BE2C (cell line): ENCODE measurements around the gene LTBP1.
A peak's percentile ranks its signal among the peaks of the same experiment; 100 is the strongest.
"Not testable (repeated sequence)": the region's sequence is repeated elsewhere in the genome, so short reads cannot be mapped to it uniquely, and the experiment has no call there.

Source experiments
- DNase-seq: peaks from one replicate; pipeline ENCODE4 v3.0.0-alpha.2; 2020
- H3K27me3 ChIP-seq: fragments of 250-450 bp; sonication (Bioruptor Pico); 2 replicates; pipeline ENCODE4 v1.5.1; 2020; ENCODE audit warnings: mild to moderate bottlenecking
- H3K36me3 ChIP-seq: fragments of 250-450 bp; sonication (Bioruptor Pico); 2 replicates; pipeline ENCODE4 v1.5.1; 2020; ENCODE audit warnings: mild to moderate bottlenecking
- H3K4me1 ChIP-seq: fragments of 250-450 bp; sonication (Bioruptor Pico); 2 replicates; pipeline ENCODE4 v1.5.1; 2020
- H3K4me3 ChIP-seq: 2 replicates; pipeline ENCODE4 v1.5.1; 2011; ENCODE audit warnings: low read depth, low read length
- H3K9me3 ChIP-seq: fragments of 250-450 bp; sonication (Bioruptor Pico); 2 replicates; pipeline ENCODE4 v1.5.1; 2020
- TF ChIP-seq, protein P1 (sequence below): IDR thresholded peaks from 2 replicates; pipeline ENCODE4 v1.5.1; 2012; ENCODE audit warnings: mild to moderate bottlenecking, low read depth, low read length

The LTBP1 gene

DNA sequence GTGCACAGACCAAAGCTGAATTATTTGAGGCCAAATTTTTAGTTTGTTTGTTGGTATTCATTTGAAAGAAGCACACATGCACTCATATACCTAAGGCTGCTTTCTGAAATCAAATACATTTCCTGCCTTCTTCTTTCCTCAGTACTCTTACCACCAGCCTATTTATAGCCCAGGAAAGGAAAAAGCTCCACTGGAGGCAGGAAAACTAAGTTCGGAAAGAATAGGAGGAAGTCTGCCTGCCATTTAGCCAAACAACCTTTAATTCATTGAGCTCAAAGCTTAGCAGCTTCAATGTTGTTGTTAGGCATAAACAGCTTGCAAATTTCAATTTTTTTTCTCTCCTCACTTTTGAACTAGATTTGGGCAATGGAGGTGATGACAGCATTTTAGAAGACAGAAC lies 489.3 kb downstream of the LTBP1 start:
- Histone ChIP-seq H3K36me3 (no peaks in the 10 kb centered on the region), H3K4me1 (no peaks in the 10 kb centered on the region), H3K9me3 (no peaks in the 10 kb centered on the region), H3K27me3 (peaks cover 35% of the 10 kb centered on the region), H3K4me3 (no peak overlapping the region)
- TF ChIP-seq, protein P1, sequence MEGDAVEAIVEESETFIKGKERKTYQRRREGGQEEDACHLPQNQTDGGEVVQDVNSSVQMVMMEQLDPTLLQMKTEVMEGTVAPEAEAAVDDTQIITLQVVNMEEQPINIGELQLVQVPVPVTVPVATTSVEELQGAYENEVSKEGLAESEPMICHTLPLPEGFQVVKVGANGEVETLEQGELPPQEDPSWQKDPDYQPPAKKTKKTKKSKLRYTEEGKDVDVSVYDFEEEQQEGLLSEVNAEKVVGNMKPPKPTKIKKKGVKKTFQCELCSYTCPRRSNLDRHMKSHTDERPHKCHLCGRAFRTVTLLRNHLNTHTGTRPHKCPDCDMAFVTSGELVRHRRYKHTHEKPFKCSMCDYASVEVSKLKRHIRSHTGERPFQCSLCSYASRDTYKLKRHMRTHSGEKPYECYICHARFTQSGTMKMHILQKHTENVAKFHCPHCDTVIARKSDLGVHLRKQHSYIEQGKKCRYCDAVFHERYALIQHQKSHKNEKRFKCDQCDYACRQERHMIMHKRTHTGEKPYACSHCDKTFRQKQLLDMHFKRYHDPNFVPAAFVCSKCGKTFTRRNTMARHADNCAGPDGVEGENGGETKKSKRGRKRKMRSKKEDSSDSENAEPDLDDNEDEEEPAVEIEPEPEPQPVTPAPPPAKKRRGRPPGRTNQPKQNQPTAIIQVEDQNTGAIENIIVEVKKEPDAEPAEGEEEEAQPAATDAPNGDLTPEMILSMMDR, result no peak
- no peak for DNase-seq

DNA sequence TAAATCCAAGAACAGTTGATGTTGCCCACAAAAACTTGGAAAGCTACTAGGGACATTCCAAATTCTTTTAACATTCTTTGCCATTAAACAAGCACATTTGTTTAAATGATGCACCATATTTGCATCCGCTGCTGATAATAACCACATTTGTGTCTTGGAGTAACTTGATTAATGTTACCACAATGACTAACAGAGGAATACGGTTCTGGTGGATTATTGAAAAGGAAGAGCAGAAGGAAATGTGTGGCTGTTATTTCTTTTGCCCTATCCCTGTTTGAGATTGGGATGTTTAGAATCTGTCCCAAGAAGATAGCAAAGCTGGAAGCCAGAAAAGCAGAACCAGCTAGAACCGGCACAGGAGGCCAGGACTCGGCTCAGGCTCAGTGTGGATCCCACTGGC lies 490.5 kb downstream of the LTBP1 start:
- peaks cover 28% of the 10 kb centered on the region for H3K27me3 ChIP-seq
- no peak overlapping the region for H3K4me3 ChIP-seq
- TF ChIP-seq, protein P1, result no peak
- no peak for DNase-seq
- H3K36me3 ChIP-seq, result no peaks in the 10 kb centered on the region
- H3K9me3 ChIP-seq, result no peaks in the 10 kb centered on the region
- no peaks in the 10 kb centered on the region for H3K4me1 ChIP-seq

DNA sequence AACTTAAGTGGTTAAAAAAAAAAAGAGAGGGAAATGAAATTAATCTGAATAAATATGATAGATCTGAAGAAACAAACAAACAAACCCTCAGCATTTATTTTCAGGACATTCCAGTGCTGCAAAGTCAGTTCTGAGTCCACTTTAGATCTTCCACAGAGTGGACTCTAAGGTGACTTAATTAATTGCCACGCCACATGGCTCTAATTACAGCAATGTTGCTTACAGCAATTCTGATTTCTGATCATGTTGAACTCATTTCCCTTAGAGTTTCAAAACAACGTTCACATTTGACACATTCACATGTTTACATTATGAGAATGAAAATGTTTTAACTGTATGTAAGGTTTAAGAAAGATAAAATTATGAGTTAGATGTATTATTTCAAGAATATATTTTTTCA lies 491.1 kb downstream of the LTBP1 start:
- no peak for DNase-seq
- Histone ChIP-seq H3K4me3 (no peak overlapping the region), H3K27me3 (peaks cover 28% of the 10 kb centered on the region), H3K4me1 (no peaks in the 10 kb centered on the region), H3K36me3 (no peaks in the 10 kb centered on the region), H3K9me3 (no peaks in the 10 kb centered on the region)
- TF ChIP-seq, protein P1, result no peak

DNA sequence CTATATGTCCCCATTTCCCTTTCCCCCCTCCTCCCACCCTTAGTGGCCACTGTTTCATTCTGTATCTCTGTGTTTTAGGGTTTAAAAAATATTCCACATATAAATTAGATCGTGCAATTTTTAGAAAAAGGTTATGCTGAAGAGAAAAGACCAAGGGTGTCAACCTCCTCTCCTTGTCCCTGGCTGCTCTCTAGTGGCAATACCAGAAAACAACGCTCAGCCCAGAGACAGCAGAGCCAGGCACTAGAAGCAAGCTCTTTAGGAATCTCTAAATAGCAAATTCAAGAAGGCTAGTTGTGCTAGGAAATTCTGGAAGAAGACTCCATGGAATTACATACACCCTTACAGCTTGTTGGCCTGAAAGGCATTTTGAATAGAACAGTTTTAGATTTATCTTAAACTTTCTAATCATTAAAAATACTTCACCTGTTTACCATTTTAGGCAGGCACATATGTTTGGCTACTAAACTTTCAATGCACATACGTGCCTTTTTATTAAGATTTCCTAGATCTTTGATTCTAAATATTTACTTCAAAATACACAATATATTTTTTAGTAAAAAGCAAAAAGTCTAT lies 494.6 kb downstream of the LTBP1 start:
- TF ChIP-seq, protein P1, result peak; percentile 71
- no peaks in the 10 kb centered on the region; the same call in 1 of the 2 replicates for H3K9me3 ChIP-seq
- DNase-seq, result peak; percentile 28
- no peaks in the 10 kb centered on the region for H3K4me1 ChIP-seq
- no peak overlapping the region for H3K4me3 ChIP-seq
- H3K36me3 ChIP-seq, result no peaks in the 10 kb centered on the region
- peaks cover 10% of the 10 kb centered on the region for H3K27me3 ChIP-seq

DNA sequence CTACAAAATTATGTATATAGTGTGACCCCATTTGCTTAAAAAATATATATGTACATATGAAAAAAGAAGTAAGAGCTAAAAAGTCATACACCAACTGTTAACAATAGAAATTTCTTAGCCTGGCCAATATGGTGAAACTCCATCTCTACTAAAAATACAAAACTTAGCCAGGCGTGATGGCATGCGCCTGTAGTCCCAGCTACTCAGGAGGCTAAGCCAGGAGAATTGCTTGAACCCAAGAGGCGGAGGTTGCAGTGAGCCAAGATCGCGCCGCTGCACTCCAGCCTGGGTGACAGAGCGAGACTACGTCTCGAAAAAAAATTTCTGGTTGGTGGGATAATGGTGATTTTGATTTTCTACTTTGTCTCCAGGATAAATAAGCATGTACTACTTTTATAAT lies 495.3 kb downstream of the LTBP1 start:
- H3K36me3 ChIP-seq, H3K4me3 ChIP-seq, H3K27me3 ChIP-seq, H3K9me3 ChIP-seq, DNase-seq, H3K4me1 ChIP-seq: not testable (repeated sequence)

DNA sequence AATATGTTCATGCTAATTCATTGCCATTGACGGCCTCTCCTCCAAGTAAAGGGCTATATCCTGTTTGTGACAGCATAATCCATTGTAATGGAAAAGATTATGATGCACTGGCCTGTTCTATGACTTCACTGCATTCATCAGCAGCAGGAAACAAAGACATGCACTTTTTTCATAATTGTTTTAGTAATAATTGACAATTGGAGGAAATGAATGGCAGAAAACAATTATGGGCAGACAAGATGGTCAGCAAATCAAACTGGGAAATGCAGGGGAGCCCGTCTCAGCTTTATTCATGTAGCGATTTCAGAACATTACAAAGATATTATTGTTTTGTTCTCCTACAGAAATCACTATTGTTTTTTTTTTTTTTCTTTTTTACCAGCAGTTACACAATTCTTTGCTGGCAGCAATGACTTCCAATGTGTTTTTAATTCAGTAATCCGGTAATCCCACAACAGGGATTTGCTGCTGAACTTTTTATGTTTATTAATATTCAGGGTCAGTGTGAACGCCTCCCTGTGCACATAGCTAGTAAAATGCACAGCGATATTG lies 495.9 kb downstream of the LTBP1 start:
- no peaks in the 10 kb centered on the region for H3K4me1 ChIP-seq
- no peaks in the 10 kb centered on the region; the same call in 1 of the 2 replicates for H3K9me3 ChIP-seq
- no peaks in the 10 kb centered on the region; the same call in none of the 2 replicates for H3K27me3 ChIP-seq
- no peaks in the 10 kb centered on the region for H3K36me3 ChIP-seq
- H3K4me3 ChIP-seq, result no peak overlapping the region
- DNase-seq, result no peak
- TF ChIP-seq, protein P1, result no peak
